Stimulated activated naive CD8-positive, alpha-beta T cell treated with anti-CD3 and anti-CD28 coated beads, Interleukin-15, Interleukin-2, amounts not matched to agents 100 ng/mL and 50 ng/mL, for 24 hours (primary cell): ENCODE results near the gene ADAMTS10.
"Not testable (repeated sequence)": the region's sequence is repeated elsewhere in the genome, so short reads cannot be mapped to it uniquely, and the experiment has no call there.

Source experiments
- H3K27ac Mint-ChIP-seq: one replicate; pipeline ENCODE4 v1.8.0; 2021; ENCODE audit warnings: mild to moderate bottlenecking, mixed read lengths
- H3K27me3 Mint-ChIP-seq: one replicate; pipeline ENCODE4 v1.8.0; 2021; ENCODE audit warnings: mixed read lengths
- H3K36me3 Mint-ChIP-seq: one replicate; pipeline ENCODE4 v1.8.0; 2021; ENCODE audit warnings: low read depth, mixed read lengths
- H3K4me1 Mint-ChIP-seq: one replicate; pipeline ENCODE4 v1.8.0; 2021; ENCODE audit warnings: low read depth, mixed read lengths
- H3K4me3 Mint-ChIP-seq: one replicate; pipeline ENCODE4 v1.8.0; 2021; ENCODE audit warnings: mild to moderate bottlenecking, mixed read lengths
- H3K9me3 Mint-ChIP-seq: one replicate; pipeline ENCODE4 v1.8.0; 2021; ENCODE audit warnings: mixed read lengths

The ADAMTS10 gene

GRCh38 chr19:8637070-8637469 lies 26.6 kb upstream of the ADAMTS10 start:
- H3K4me3 Mint-ChIP-seq, H3K9me3 Mint-ChIP-seq, H3K27ac Mint-ChIP-seq, H3K4me1 Mint-ChIP-seq, H3K36me3 Mint-ChIP-seq: not testable (repeated sequence)
- H3K27me3 Mint-ChIP-seq = peaks cover 16% of the 10 kb centered on the region

- Mint-ChIP-seq H3K4me3 (no peak overlapping the region), H3K27ac (no peak overlapping the region), H3K9me3 (no peaks in the 10 kb centered on the region)
Observed at GRCh38 chr19:8635422-8635821, 24.9 kb upstream of the ADAMTS10 start.

GRCh38 chr19:8631425-8631819 lies 20.9 kb upstream of the ADAMTS10 start:
- no peaks in the 10 kb centered on the region for H3K36me3 Mint-ChIP-seq
- no peaks in the 10 kb centered on the region for H3K27me3 Mint-ChIP-seq
- H3K4me1 Mint-ChIP-seq = no peaks in the 10 kb centered on the region
- H3K9me3 Mint-ChIP-seq = no peaks in the 10 kb centered on the region
- H3K4me3 Mint-ChIP-seq = no peak overlapping the region
- no peak overlapping the region for H3K27ac Mint-ChIP-seq

More at GRCh38 chr19:8635422-8635821, 24.9 kb upstream of the ADAMTS10 start:
- Mint-ChIP-seq H3K36me3 (no peaks in the 10 kb centered on the region), H3K4me1 (peaks cover 6% of the 10 kb centered on the region), H3K27me3 (peaks cover 16% of the 10 kb centered on the region)

- Mint-ChIP-seq H3K4me1 (no peaks in the 10 kb centered on the region), H3K27me3 (no peaks in the 10 kb centered on the region), H3K36me3 (no peaks in the 10 kb centered on the region), H3K27ac (no peak overlapping the region), H3K4me3 (no peak overlapping the region), H3K9me3 (no peaks in the 10 kb centered on the region)
Observed at GRCh38 chr19:8630796-8631424, 20.4 kb upstream of the ADAMTS10 start.

DNA sequence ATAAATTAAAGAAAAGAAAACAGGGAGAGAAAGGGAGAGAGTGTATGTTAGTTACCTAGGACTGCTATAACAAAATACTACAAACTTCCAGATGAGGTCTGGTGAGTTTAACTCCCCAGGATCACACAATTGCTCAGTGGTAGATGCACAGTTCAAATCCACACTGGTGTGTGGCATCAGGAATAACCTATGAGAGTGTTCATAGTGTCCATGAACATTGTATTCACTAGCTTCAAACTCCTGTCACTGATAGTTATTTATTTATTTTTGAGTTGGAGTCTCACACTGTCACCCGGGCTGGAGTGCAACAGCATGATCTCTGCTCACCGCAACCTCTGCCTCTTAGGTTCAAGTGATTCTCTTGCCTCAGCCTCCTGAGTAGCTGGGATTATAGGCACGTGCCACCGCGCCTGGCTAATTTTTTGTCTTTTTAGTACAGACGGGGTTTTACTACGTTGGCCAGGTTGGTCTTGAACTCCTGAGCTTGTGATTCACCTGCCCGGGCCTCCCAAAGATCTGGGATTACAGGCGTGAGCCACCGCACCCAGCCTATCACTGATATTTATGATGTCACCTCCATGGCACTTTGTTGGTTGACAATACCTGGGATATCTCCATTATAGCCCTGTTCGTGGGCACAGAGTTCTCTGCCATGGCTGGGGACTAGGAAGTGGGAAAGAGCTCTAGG lies 19.6 kb upstream of the ADAMTS10 start, which contains the start of gene NFILZ:
NFILZ (plus strand) TSS at position 638 of the 688 bp plus-strand sequence. CDS start 46,133 bp downstream, outside the sequence.
- no peak within 1 kb of the TSS for H3K4me3 Mint-ChIP-seq
- H3K27ac Mint-ChIP-seq = no peak within 1 kb of the TSS
- H3K9me3 Mint-ChIP-seq = no peaks in the 10 kb centered on the region

DNA sequence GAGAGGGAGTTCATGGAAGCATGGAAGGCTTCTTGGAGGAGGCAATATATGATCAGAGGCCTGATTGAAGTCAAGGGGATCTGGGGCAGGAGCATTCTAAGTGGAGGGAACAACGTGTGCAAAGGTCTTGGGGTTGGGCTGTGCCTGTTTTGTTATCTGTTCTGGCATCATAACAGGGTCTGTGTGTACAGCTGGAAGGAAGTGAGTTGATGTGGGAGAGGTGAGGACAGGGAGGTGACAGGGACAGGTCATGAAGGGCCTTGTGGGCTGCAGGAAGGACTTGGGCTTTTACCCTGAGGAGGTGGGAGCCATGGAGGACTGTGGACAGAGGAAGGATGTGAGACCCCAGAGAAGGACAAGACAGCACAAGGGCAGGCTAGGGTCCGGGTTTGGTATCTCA lies 18.7 kb upstream of the ADAMTS10 start:
- Mint-ChIP-seq H3K4me1 (no peaks in the 10 kb centered on the region), H3K9me3 (no peaks in the 10 kb centered on the region), H3K27me3 (no peaks in the 10 kb centered on the region), H3K27ac (no peak overlapping the region), H3K36me3 (no peaks in the 10 kb centered on the region), H3K4me3 (no peak overlapping the region)

More for the DNA sequence above, 19.6 kb upstream of the ADAMTS10 start, which contains the start of gene NFILZ:
- H3K36me3 Mint-ChIP-seq = no peaks in the 10 kb centered on the region
- H3K4me1 Mint-ChIP-seq = no peaks in the 10 kb centered on the region
- H3K27me3 Mint-ChIP-seq = no peaks in the 10 kb centered on the region

GRCh38 chr19:8626842-8627241 lies 16.3 kb upstream of the ADAMTS10 start:
- Mint-ChIP-seq H3K9me3 (no peaks in the 10 kb centered on the region), H3K27ac (no peak overlapping the region), H3K4me3 (no peak overlapping the region), H3K4me1 (no peaks in the 10 kb centered on the region), H3K36me3 (no peaks in the 10 kb centered on the region), H3K27me3 (no peaks in the 10 kb centered on the region)

- not testable (repeated sequence) for H3K36me3 Mint-ChIP-seq, H3K4me1 Mint-ChIP-seq, H3K27me3 Mint-ChIP-seq, H3K27ac Mint-ChIP-seq, H3K9me3 Mint-ChIP-seq, H3K4me3 Mint-ChIP-seq
Observed at GRCh38 chr19:8622886-8623285, 12.4 kb upstream of the ADAMTS10 start.

GRCh38 chr19:8618751-8619150 lies 8.2 kb upstream of the ADAMTS10 start:
- Mint-ChIP-seq H3K27ac (no peak overlapping the region), H3K4me3 (no peak overlapping the region), H3K9me3 (no peaks in the 10 kb centered on the region), H3K4me1 (peaks cover 8% of the 10 kb centered on the region), H3K36me3 (no peaks in the 10 kb centered on the region), H3K27me3 (no peaks in the 10 kb centered on the region)

DNA sequence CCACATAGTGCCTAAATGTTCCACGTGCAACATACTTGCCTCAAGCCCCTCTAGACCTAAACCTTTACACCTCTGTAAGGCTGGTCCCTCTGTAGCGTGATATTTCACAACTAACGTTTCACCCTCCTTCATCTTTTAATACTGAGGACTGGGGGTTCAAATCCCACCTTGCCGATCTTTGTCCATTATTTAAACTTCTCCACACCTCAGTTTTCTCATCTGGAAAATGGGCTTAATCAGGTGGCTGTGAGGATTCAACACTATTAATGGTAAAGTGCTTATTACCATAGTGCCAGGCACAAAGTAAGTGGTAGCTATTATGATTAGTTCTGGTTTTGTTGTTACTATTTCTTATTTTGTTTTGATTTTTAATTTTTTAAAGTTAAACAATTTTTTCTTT lies 7.5 kb upstream of the ADAMTS10 start:
- Mint-ChIP-seq H3K27me3 (no peaks in the 10 kb centered on the region), H3K4me1 (peaks cover 9% of the 10 kb centered on the region), H3K36me3 (no peaks in the 10 kb centered on the region), H3K27ac (no peak overlapping the region), H3K9me3 (no peaks in the 10 kb centered on the region), H3K4me3 (no peak overlapping the region)

DNA sequence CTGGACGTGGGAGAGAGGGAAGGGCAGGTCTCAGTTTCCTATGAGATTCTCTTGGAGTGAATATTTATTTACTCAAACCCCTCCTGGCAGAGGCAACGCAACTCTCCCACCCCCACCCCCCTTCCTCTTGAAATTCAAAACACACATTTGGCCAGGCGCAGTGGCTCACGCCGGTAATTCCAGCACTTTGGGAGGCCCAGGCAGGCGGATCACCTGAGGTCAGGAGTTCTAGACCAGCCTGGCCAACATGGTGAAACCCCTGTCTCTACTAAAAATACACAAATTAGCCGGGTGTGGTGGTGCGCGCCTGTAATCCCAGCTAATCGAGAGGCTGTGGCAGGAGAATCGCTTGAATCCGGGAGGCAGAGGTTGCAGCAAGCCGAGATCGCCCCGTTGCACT lies 6.8 kb upstream of the ADAMTS10 start:
- peaks cover 14% of the 10 kb centered on the region for H3K4me1 Mint-ChIP-seq
- not testable (repeated sequence) for H3K4me3 Mint-ChIP-seq, H3K36me3 Mint-ChIP-seq, H3K27me3 Mint-ChIP-seq, H3K27ac Mint-ChIP-seq, H3K9me3 Mint-ChIP-seq

DNA sequence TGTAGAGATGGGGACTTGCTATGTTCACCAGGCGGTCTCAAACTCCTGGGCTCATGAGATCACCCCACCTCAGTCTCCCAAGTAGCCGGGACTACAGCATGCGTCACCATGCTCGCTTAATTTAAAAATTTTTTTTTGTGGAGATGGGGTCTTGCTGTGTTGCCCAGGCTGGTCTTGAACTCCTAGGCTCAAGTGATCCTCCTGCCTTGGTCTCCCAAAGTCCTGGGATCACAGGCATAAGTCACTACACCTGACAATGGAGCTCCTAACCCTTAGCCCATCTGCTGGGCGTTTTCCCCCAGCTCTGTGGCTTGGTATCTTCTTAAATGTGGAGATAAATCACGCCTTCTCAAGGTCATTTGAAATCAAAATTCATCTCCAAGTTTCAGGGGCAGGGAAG lies 6.3 kb upstream of the ADAMTS10 start:
- H3K36me3 Mint-ChIP-seq = no peaks in the 10 kb centered on the region
- peaks cover 18% of the 10 kb centered on the region for H3K4me1 Mint-ChIP-seq
- H3K27ac Mint-ChIP-seq = no peak overlapping the region
- H3K27me3 Mint-ChIP-seq = no peaks in the 10 kb centered on the region
- H3K4me3 Mint-ChIP-seq = no peak overlapping the region
- no peaks in the 10 kb centered on the region for H3K9me3 Mint-ChIP-seq

DNA sequence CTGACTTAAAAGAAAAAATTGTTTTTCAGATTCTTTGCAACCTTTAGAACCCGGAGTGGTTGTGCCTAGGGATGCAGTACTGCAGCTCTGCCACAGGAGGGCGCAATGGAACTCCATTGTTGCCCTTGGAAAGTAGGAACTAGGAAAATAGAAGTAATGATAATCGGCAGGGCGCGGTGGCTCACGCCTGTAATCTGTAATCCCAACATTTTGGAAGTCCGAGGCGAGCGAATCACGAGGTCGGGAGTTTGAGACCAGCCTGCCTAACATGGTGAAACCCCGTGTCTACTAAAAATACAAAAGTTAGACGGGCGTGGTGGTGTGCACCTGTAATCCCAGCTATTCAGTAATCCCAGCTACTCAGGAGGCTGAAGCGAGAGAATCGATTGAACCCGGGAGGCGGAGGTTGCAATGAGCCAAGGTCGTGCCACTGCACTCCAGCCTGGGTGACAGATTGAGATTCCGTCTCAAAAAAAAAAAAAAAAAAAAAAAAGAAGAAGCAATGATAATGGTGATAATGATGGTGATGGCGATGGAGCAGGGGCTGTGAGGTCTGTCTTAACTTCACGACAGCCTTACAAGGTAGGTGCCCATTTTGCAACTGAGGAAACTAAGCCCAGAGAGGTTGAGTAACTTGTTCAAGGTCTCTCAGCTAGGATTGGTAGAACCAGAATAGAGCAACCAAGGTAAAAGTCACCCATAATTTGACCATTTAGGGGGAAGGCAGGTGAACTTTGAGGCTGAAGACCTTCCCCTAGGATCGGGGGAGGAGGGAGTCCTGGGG lies 5.5 kb upstream of the ADAMTS10 start:
- Mint-ChIP-seq H3K27me3 (no peaks in the 10 kb centered on the region), H3K4me1 (peaks cover 22% of the 10 kb centered on the region), H3K9me3 (no peaks in the 10 kb centered on the region), H3K27ac (no peak overlapping the region), H3K36me3 (no peaks in the 10 kb centered on the region), H3K4me3 (no peak overlapping the region)

DNA sequence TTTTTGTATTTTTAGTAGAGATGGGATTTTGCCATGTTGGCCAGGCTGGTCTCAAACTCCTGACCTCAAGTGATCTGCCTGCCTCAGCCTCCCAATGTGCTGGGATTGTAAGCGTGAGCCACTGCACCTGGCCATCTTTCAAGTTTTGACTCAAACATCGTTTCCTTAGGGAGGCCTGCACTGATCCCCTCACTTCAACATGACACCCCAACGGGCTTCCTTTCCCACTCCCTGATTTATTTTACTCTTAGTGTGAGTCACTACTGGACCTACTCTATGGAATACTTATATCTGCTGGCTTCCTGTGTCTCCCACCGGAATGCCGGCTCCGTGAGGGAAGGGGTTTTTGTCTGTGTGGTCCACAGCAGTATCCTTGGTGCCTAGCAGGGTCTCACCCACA lies 4.5 kb upstream of the ADAMTS10 start:
- H3K36me3 Mint-ChIP-seq = no peaks in the 10 kb centered on the region
- H3K4me3 Mint-ChIP-seq = no peak overlapping the region
- H3K4me1 Mint-ChIP-seq = peaks cover 25% of the 10 kb centered on the region
- H3K27me3 Mint-ChIP-seq = peaks cover 3% of the 10 kb centered on the region
- H3K9me3 Mint-ChIP-seq = no peaks in the 10 kb centered on the region
- H3K27ac Mint-ChIP-seq = no peak overlapping the region

DNA sequence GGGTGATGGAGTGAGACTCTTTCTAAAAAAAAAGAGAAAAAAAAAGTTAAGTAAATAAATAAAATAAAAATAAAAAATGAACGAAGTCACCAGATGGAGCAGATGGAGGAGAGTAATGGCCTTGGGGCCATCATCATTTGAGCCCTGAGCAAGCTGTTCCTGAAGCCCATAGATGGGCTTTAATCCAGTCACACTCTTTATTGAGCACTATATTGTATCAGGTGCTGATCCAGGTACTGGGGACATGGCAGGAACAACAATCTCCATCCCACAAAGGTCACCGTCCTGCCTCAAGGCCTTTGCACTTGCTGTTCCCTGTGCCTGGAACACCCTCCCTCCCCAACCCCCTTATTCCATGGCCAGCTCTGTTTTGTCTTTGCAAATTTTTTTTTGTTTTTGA lies 3.9 kb upstream of the ADAMTS10 start:
- Mint-ChIP-seq H3K27ac (no peak overlapping the region), H3K4me1 (peaks cover 30% of the 10 kb centered on the region), H3K27me3 (peaks cover 6% of the 10 kb centered on the region), H3K36me3 (no peaks in the 10 kb centered on the region), H3K4me3 (no peak overlapping the region), H3K9me3 (no peaks in the 10 kb centered on the region)
